Chondrocyte (in vitro differentiated cells): ENCODE measurements around the gene CNKSR1. TPM values are rescaled to one million over a fixed set of nuclear protein-coding genes. Genes with fewer than 3 reads are reported as not detected.
A peak's percentile ranks its signal among the peaks of the same experiment; 100 is the strongest.

Experiments
- DNase-seq: peaks from one replicate; pipeline ENCODE4 v3.0.0; 2021; ENCODE audit warnings: mixed read lengths, low spot score
- H3K27ac Mint-ChIP-seq: one replicate; pipeline ENCODE4 v1.8.0; 2021; ENCODE audit warnings: mild to moderate bottlenecking, moderate library complexity, mixed read lengths; ENCODE audit not compliant: unreplicated experiment
- H3K27me3 Mint-ChIP-seq: 2 replicates; pipeline ENCODE4 v1.8.0; 2021; ENCODE audit warnings: low read depth, mixed read lengths
- H3K36me3 Mint-ChIP-seq: 2 replicates; pipeline ENCODE4 v1.8.0; 2021; ENCODE audit warnings: low read depth, mixed read lengths
- H3K4me1 Mint-ChIP-seq: 2 replicates; pipeline ENCODE4 v1.8.0; 2021; ENCODE audit warnings: low read depth, mild to moderate bottlenecking, mixed read lengths
- H3K4me3 Mint-ChIP-seq: one replicate; pipeline ENCODE4 v1.8.0; 2021; ENCODE audit warnings: mild to moderate bottlenecking, moderate library complexity, mixed read lengths; ENCODE audit not compliant: unreplicated experiment
- H3K9me3 Mint-ChIP-seq: 2 replicates; pipeline ENCODE4 v1.8.0; 2021; ENCODE audit warnings: low read depth, mixed read lengths
- total RNA-seq: library from RNA; stranded (reverse); gene quantifications from 3 replicates; pipeline ENCODE4 v1.2.1, GENCODE V29; 2021
- TF ChIP-seq, protein P1 (sequence below): fragments of 200-600 bp; sonication (generic); IDR thresholded peaks from 2 replicates; pipeline ENCODE4 v1.5.0; 2021; ENCODE audit warnings: antibody characterized with exemption, mild to moderate bottlenecking, moderate library complexity

Gene CNKSR1
- total RNA-seq, 1 donor from 2014 or later: 0.80 TPM

- DNase-seq: peak; percentile 15
These were observed 28.4 kb upstream of the CNKSR1 start for GRCh38 chr1:26148887-26149286.

GRCh38 chr1:26153966-26154532 lies 23.2 kb upstream of the CNKSR1 start:
- H3K4me1 Mint-ChIP-seq: peaks cover 13% of the 10 kb centered on the region
- H3K4me3 Mint-ChIP-seq: no peak overlapping the region
- no peak overlapping the region for H3K27ac Mint-ChIP-seq
- no peaks in the 10 kb centered on the region for H3K36me3 Mint-ChIP-seq
- TF ChIP-seq, protein P1, sequence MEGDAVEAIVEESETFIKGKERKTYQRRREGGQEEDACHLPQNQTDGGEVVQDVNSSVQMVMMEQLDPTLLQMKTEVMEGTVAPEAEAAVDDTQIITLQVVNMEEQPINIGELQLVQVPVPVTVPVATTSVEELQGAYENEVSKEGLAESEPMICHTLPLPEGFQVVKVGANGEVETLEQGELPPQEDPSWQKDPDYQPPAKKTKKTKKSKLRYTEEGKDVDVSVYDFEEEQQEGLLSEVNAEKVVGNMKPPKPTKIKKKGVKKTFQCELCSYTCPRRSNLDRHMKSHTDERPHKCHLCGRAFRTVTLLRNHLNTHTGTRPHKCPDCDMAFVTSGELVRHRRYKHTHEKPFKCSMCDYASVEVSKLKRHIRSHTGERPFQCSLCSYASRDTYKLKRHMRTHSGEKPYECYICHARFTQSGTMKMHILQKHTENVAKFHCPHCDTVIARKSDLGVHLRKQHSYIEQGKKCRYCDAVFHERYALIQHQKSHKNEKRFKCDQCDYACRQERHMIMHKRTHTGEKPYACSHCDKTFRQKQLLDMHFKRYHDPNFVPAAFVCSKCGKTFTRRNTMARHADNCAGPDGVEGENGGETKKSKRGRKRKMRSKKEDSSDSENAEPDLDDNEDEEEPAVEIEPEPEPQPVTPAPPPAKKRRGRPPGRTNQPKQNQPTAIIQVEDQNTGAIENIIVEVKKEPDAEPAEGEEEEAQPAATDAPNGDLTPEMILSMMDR: no peak
- H3K9me3 Mint-ChIP-seq: no peaks in the 10 kb centered on the region
- peak; percentile 24 for DNase-seq
- peaks cover 5% of the 10 kb centered on the region for H3K27me3 Mint-ChIP-seq

More at GRCh38 chr1:26148887-26149286, 28.4 kb upstream of the CNKSR1 start:
- Mint-ChIP-seq H3K27ac (no peak overlapping the region), H3K4me3 (no peak overlapping the region), H3K4me1 (no peaks in the 10 kb centered on the region), H3K36me3 (no peaks in the 10 kb centered on the region), H3K27me3 (peaks cover 2% of the 10 kb centered on the region), H3K9me3 (no peaks in the 10 kb centered on the region)
- TF ChIP-seq, protein P1: no peak

DNA sequence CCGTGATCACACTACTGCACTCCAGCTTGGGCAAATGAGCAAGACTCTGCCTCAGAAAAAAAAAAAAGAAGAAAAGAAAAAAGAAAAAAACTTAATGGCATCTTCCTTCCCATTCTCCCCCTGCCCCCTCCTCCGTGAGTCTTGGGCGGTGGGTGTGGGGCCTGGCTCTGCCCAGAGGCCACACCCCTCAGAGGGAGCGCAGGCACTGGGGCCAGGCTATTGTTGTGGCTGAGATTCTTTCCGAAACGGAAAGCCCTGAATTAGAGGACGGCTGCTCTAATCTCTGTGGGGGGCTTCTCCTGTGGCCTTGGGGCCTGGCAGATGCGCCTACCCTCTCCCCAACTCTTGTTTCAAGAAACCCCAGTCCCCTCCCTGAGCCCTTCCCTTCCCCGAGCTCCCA lies 22.5 kb upstream of the CNKSR1 start:
- TF ChIP-seq, protein P1: no peak

DNA sequence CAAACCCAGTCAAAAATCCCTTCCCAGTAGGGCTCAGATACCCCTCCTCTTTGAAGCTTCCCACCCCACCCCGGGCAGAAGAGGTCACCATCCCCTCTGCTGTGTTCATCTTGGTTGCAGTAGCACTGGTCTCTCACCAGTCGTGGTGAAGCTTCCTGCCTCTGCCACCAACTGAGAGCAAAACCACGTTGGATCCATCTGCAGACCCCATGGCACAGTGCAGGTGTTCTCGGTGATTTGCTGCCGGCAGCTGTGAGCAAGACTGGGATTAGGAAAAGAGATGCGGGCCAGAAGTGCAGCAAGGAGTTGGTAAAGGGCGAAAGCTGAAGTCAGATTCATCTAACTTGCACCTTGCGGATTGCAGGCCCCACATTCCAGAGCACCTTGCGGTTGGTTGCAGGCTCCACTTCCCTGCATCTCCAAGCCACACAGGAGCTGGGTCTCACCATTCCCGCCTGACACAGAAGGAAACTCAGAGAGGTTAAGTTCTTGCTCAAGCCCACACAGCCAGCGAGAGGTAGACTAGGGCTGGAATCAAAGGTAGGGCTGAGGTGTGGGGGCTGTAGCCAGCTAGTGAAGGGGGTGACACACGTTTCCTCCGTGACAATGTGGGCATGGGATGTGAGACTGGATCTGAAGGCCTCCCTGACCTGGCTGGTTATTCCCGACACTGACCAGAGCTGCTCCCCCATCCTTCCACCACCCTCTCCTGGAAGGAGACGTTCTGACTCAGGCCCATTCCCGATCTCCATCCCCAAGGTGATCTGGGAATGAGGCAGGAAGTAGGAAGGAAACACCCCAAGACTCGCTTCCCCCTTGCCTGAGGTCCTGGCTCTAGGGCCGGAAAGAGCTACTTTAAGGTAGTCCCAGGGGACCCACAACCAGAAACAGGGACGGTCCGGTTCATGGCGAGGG lies 21.7 kb upstream of the CNKSR1 start:
- H3K4me1 Mint-ChIP-seq: peaks cover 15% of the 10 kb centered on the region
- no peaks in the 10 kb centered on the region for H3K9me3 Mint-ChIP-seq
- peak; percentile 44 for DNase-seq
- H3K36me3 Mint-ChIP-seq: no peaks in the 10 kb centered on the region
- H3K4me3 Mint-ChIP-seq: no peak overlapping the region
- peaks cover 3% of the 10 kb centered on the region for H3K27me3 Mint-ChIP-seq
- TF ChIP-seq, protein P1: no peak
- H3K27ac Mint-ChIP-seq: no peak overlapping the region

More for the DNA sequence above, 22.5 kb upstream of the CNKSR1 start:
- Mint-ChIP-seq H3K4me1 (peaks cover 15% of the 10 kb centered on the region), H3K9me3 (no peaks in the 10 kb centered on the region), H3K36me3 (no peaks in the 10 kb centered on the region), H3K4me3 (no peak overlapping the region), H3K27me3 (peaks cover 5% of the 10 kb centered on the region), H3K27ac (no peak overlapping the region)
- DNase-seq: peak; percentile 29

DNA sequence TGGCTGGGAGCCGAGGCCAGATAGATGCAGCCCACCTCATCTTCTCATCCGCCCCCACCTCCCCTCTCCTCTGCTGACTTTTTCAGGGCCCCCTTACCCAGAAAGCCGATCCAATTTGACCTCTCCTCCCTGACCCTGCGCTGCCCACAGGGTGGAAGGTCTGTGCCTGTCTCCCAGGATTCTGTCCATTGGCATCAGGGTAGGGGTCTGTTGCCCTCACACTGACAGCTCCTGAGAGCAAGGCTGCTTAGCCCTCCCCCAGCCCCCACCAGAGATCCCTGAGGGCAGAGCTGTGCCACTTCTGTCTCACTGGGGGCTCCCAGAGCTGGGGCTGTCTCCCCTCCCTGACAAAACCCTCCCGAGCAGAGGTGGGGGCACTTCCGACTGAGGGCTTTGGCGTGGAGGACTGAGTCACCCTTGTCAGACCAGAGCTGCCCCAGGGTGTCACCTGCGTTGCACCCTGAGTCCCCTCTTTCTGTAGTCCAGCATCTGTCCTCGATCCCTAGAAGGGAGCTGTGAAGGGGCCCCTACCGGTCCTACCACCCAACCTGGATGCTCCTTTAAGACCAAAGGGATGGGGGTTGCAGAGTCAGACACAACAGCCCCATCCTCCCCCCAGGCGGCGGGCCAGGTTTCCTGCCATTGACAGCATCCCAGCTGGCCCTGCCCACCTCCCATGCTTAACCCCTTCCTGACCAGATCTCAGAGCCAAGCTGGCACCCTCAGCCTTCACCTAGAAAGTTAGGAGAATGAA lies 20.8 kb upstream of the CNKSR1 start:
- Mint-ChIP-seq H3K4me1 (peaks cover 19% of the 10 kb centered on the region), H3K4me3 (no peak overlapping the region), H3K9me3 (no peaks in the 10 kb centered on the region), H3K36me3 (no peaks in the 10 kb centered on the region), H3K27ac (no peak overlapping the region), H3K27me3 (peaks cover 3% of the 10 kb centered on the region)
- TF ChIP-seq, protein P1: no peak
- peak; percentile 77 for DNase-seq
